Spleen (tissue), 7 donors: ENCODE results near the gene ALS2CL.

Source experiments
- CTCF ChIP-seq, 11 experiments: fragments of 200-600 bp in 7 of 11; fragments of 450-650 bp in 4 of 11; sonication (generic) in 4 of 11; IDR thresholded peaks in 8 of 11; conservative IDR thresholded peaks in 3 of 11; 1 replicate in 7 of 11; 2 replicates in 4 of 11; pipeline versions ENCODE4 v1.4.0 to v1.8.0; 2016 to 2021; ENCODE audit warnings: antibody characterized with exemption in 11 of 11, inconsistent platforms in 4 of 11, mild to moderate bottlenecking in 1 of 11
- POLR2AphosphoS5 ChIP-seq, 3 donors: sonication (generic); formaldehyde crosslinking; IDR thresholded peaks; one replicate each; pipeline ENCODE4 v1.5.1; 2017; ENCODE audit warnings: antibody characterized with exemption in 3 of 3
- donor health status: DM: no; HTN: no; CAD: no; lungs with moderate emphysema.
- donor health status: DM: no; HTN: no; CAD: no.
- donor health status: DM: no; HTN: no; CAD: no.

DNA sequence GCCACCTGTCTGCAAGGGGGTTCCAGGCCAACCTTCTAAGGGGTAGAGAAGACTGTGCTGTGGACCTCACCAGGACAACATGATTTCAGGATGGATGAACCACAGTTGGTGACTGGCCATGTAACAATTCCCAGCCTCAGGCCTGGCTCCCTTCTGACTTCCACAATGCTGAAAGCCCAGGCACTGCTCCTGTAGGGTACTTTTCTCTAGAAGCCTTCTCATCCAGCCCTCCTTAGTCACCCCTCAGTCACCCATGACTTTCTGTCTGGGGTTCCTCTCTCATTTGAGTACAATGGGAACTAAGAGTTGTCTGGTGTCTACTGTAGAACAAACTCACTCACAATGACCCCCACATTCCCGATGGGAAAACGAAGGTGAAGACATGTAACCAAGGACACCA, 8.6 kb downstream of the ALS2CL start:
- TF ChIP-seq CTCF (IDR thresholded peaks at IDR 0.05 in 8 of 11, conservative IDR thresholded peaks at IDR 0.05 in 3 of 11) (no peak), POLR2AphosphoS5 (IDR thresholded peaks at IDR 0.05) (no peak)
